Epithelial cell of prostate (primary cell): ENCODE data around the gene SDK1.

Experiments
- DNase-seq: peaks from one replicate; pipeline ENCODE4 v3.0.0-alpha.2; 2011; ENCODE audit warnings: low read depth, low spot score
- H3K27ac ChIP-seq: fragments of 450-650 bp; 2 replicates; pipeline ENCODE4 v1.5.1; 2017; ENCODE audit warnings: mild to moderate bottlenecking

SDK1 gene

DNA sequence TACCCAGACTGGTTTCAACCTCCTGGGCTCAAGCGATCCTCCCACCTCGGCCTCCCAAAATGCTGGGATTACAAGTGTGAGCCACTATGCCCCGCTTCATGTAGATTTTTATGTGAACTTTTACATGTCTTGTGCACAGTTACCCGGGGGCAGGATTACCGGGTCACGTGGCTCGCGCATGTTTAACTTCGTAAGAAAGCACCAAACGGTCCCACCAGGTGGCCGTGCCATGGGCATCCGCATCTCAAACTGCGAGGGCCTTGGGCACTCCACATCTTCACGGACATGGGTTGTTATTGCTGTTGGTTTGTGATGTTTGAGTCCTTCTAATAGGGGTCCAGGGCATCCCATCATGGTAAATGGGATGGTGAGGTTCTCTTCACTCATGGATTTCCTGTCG lies 744.4 kb downstream of the SDK1 start:
- DNase-seq = no peak
- no peak overlapping the region for H3K27ac ChIP-seq

DNA sequence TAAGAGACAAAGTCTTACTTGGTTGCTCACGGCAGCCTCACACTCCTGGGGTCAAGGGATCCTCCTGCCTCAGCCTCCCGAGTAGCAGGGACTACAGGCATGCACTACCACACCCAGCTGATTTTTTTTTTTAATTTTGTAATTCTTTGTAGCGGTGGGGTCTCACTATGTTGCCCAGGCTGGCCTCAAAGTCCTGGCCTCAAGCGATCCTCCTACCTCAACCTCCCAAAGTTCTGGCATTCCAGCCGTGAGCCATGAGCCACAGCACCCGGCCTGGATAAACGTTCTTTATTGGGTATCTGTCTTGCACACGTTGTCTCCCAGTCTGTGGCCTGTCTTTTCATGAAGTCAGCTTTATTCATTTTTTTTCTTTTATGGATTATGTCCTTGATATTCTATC lies 744.9 kb downstream of the SDK1 start:
- DNase-seq = no peak
- H3K27ac ChIP-seq = no peak overlapping the region

DNA sequence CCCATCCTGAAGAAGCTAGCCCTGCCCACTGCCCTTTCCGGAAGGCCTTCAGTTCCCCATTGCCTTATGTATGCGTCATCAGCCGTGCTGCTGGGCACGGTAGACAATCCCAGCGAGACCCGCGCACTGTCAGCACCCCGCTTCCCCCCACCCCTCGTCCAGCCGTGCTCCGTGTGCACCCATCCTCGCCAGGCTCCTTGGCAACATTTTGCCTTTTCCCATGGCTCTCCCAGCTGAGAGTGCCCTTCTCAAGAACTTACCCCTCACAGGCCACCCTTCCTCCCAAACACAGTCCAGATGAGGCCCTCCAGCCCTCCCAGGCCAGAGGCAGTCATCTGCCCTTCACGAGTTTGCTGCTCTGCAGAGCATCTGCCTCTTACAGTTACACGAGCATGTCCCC lies 747.3 kb downstream of the SDK1 start:
- DNase-seq = no peak
- no peak overlapping the region for H3K27ac ChIP-seq

DNA sequence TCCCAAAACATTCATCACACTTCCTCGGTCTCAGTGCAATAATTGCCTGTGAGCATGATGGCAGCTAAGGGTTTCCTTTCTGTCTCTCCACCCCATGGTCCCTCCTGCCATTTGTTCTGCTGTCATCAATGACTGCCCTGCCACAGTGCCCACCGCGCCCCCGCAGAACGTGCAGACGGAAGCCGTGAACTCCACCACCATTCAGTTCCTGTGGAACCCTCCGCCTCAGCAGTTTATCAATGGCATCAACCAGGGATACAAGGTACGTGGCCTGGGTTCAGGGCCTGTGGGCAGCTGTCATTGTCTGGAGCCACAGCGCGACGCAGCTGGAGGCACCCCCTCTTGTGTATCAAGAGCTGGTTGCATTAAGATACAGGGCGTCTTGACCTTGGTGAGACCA lies 748.1 kb downstream of the SDK1 start:
- DNase-seq = no peak

DNA sequence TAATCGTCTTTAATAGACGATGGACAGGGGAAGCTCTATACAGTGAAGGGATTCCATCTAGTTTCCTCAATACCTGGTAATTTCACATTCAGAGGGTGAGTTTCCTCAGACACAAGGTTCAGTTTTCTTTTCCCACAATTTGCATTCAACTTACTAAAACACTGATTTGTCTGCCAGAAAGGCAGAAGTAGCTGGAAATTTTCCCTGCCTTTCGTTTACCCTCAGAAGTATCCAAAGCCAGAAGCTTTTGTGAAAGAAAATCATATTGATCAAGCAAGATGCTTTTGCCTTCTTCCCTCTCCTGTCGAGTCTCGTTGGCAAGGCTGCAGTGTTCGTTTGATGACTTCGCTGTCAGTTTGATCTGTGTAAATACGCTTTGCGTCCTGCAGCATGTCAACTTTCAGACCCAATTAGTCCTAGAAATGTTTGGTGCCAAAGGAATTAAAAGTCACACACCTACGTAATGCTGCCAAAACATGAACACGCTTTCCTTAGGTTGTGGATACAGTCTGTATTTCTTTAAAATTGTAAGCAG lies 749.1 kb downstream of the SDK1 start:
- DNase-seq = no peak
- no peak overlapping the region for H3K27ac ChIP-seq

More for the DNA sequence above, 748.1 kb downstream of the SDK1 start:
- no peak overlapping the region for H3K27ac ChIP-seq

DNA sequence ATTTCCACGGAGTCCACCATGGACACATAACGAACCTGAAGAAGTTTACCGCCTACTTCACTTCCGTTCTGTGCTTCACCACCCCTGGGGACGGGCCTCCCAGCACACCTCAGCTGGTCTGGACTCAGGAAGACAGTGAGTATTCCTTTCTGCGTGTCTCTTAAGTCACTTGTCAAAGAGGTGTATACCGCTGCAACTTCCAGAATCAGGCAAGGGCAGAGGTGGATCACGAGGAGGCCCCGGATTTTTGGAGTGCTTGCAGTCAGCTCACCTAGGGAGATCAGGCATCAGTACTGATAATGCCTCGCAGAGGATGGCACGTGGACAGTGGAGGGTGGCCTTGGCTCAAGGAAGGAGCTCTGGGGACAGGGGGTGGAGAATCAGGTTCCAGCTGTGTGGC lies 750.6 kb downstream of the SDK1 start:
- no peak for DNase-seq
- no peak overlapping the region for H3K27ac ChIP-seq

DNA sequence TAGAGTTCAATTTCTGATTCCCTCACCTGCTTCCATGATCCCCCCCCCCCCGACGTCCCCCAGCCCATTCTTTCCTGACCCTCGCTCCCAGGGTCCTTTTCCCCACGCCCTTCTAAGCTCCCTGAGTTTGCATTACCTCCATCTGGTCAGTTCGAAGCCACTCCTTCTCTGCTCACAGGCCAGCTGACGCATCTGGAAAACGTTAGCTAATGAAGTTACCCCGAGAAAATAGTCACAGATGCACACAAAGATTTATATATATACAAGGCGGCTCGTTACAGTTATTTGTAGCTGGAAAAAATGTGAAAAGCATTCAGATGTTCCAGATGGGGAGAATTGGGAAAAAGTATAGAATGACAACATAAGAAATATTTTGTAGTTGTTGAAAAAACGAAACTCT lies 751.1 kb downstream of the SDK1 start:
- H3K27ac ChIP-seq = no peak overlapping the region
- no peak for DNase-seq

DNA sequence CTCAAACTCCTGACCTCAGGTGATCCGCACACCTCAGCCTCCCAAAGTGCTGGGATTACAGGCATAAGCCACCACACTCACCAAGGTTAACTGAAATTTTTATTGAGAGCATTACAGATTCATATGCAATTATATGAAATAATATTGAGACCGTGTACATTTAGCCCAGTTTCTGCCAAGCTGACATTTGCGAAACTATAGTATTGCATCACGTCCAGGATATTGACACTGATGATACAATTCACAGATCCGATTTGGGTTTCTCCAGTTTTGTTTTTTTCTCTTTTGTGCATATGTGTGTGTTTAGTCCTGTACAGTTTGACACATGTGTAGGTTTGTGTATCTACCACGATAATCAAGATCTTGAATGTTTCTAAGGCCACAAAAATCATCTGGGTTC lies 753.1 kb downstream of the SDK1 start:
- DNase-seq = no peak
- H3K27ac ChIP-seq = no peak overlapping the region

DNA sequence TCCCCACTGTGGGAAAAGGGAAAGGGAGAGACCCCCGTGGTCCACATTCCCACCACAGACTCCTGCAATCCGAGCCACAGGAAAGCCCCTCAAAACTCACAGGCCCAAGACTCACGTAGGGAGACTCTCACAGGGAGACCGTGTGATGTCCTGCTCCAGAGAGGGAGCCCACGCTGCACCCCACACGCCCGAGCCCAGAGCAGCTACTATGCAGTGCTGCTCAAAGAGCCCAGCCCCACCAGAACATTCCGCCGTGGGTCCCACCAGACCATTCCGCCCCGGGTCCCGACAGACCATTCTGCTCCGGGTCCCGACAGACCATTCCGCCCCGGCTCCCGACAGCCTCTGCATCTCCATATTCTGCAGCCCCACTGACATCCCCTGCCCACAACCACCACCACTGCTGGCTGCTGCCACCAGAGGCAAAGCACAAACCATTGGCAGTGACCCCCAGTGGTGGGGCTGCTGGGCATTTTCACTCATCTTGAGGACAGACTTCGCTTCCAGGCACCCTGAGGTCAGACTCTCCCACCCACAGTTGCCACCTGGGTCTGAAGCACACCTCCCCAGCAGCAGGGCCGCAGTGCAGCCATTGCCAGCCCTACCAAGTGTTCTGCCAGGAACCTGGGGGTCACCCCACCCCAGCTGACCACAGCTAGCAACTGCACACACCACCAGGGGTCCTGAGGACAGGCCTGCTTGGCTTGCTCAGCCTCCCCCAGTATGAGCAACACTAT lies 755.7 kb downstream of the SDK1 start:
- DNase-seq = no peak
- no peak overlapping the region for H3K27ac ChIP-seq

DNA sequence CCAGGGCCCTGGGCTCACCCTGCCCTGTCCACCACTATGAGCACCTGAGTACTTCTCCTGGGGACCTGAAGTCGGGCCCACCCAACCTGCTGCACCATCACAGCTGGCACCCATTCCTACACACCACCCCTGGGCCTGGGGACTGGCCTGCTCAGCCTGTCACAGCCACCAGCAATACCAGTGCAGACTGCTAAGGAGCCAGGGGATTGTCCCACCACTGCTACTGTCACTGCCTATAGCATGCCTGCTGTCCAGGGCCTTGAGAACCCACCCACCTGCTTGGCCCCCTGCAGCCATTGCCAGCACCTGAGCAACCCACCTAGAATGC lies 756.2 kb downstream of the SDK1 start:
- no peak for DNase-seq
- H3K27ac ChIP-seq = no peak overlapping the region

DNA sequence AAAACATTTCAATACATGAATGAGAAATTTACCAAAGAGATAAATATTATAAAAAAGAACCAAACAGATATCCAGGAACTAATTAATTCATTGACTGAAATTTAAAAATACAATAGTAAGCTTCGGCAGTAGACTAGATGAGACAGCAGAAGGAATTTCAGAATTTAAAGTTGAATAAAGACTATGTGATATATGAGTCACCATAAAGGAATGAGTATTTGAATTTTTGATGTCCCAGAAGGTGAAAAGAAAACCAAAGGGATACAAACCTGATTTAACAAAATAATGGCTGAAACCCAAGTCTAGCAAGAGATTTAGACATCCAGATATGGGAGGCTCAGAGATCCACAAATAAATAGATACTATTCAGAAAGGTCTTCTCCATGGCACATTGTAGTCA lies 757.1 kb downstream of the SDK1 start:
- no peak for DNase-seq
- no peak overlapping the region for H3K27ac ChIP-seq

DNA sequence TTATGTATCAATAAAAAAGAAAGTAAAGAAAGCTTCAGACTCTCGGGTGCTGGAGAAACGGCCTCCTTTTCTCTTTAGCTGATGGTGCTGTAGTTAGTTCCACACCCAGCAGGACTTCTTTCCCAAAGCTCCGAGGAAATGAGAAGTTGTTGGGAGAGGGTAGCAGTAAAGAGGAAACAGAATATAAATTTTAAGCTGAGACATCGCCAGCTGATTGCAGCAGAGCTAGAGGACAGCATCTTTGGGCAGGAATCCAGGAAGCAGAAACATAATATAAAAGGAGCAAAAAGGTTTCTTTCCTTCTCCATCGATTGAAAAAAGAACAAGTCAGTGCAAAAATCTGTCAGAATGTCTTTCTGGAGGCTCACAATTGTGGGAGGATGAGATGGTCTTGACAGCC lies 764.1 kb downstream of the SDK1 start:
- H3K27ac ChIP-seq = no peak overlapping the region
- DNase-seq = no peak

DNA sequence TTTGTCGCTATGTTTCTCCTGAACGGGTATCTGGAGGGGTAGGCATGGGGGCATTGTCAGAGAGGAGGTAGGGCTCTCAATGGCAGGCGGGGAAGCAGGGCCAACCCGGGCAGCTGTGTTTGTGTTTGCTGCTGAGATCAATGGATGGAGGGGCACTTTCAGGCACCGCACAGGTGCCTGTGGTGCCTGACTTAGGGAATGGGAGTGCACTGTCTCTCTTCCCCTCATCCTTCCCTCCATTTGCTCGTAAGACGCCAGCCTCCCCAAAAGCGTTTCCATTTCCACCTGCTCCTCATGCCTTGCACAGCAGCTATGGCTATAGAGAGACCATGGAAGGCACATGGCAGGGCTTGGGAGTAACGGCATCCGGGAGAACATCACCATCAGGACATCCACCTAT lies 765.2 kb downstream of the SDK1 start:
- no peak overlapping the region for H3K27ac ChIP-seq
- DNase-seq = no peak

DNA sequence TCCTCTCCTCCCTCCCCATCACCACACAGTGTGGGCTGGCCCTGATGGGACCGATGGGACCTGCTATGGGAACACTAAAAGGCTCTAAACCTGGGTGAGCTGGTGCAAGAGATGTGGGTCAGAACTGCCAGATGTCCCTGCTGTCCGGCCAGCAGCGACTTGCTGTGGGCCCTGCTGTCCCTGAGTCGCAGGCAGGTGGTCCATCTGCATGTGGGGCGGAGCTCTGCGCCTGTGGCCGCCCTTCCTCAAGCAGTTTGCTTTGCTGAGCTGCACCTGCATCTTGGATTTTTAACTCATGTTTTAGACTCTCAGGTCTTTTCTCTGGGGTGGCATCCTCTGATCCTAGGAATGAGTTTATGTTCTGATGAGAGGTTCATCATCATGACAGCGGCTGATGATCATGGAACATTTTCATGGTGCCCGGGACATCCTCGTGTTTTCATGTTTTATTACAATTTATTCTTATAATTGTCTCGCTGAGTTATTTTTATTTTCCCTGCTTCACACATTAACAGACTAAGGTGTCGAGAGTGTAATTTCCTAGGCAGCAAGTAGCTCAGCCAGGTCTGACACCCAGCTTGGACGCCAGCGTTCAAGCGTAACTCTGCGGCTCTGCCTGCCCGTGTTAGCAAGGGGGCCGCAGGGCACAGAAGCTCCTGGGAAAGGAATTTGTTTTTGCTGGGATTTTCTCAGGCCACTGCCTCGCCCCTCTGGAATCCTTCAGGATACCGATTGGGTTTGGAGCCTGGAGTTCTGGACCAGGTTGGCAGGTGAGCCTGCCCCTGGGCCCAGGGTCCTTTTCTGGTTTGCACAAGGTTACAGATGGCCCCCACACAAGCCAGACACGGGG lies 765.8 kb downstream of the SDK1 start:
- DNase-seq = no peak
- no peak overlapping the region for H3K27ac ChIP-seq

DNA sequence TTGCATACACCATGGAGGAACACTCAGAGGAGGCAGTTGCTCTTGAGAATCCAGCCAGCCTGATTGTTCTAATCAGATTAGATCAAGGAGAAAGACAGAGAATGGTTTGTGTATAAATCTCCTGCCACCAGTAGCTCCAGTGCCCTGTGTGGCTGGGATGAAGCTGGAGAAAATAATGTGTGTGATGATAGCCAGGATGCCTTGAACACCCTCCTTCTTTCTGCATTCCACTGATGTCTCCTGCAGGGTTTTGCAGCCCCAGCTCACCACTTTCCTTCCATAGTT lies 766.4 kb downstream of the SDK1 start:
- no peak overlapping the region for H3K27ac ChIP-seq
- no peak for DNase-seq

DNA sequence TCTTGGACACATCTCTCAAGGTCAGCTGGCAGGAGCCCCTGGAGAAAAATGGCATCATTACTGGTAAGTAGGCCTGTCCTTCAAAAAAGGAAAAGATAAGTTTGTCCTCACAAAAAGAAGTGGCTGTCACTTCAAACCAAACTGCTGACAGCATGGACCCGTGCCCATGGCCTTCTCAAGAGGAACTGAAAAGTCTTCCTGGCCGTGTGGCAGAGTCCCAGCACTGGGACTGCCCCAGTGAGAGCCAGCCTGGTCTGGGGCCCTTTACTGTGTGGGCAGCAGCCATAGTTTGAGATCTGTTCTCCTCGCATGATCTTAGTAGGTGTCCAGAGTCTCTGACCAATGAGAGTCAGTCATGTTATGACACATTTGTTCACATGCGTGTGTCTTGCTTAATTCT lies 766.8 kb downstream of the SDK1 start:
- no peak for DNase-seq

DNA sequence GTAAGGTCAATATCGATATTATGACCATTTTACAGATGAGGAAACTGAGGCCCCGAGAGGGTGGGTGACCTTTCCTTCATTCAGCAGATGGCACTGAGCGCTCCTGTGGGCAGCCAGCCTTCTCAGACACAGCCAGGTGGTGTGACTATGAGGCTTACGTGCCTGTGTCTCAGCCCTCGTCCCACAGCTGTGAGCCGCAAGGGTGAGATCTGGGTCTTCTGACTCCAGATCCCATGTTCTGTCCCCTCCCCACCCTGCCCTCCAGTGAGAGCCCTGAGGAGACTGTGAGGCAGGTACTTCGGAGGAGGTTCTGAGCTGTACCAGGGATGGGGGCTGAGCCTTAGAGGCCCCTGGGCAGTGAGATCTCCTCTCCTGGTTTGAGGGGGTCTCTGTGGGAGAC lies 767.2 kb downstream of the SDK1 start:
- H3K27ac ChIP-seq = no peak overlapping the region
- no peak for DNase-seq

More for the DNA sequence above, 766.8 kb downstream of the SDK1 start:
- no peak overlapping the region for H3K27ac ChIP-seq

DNA sequence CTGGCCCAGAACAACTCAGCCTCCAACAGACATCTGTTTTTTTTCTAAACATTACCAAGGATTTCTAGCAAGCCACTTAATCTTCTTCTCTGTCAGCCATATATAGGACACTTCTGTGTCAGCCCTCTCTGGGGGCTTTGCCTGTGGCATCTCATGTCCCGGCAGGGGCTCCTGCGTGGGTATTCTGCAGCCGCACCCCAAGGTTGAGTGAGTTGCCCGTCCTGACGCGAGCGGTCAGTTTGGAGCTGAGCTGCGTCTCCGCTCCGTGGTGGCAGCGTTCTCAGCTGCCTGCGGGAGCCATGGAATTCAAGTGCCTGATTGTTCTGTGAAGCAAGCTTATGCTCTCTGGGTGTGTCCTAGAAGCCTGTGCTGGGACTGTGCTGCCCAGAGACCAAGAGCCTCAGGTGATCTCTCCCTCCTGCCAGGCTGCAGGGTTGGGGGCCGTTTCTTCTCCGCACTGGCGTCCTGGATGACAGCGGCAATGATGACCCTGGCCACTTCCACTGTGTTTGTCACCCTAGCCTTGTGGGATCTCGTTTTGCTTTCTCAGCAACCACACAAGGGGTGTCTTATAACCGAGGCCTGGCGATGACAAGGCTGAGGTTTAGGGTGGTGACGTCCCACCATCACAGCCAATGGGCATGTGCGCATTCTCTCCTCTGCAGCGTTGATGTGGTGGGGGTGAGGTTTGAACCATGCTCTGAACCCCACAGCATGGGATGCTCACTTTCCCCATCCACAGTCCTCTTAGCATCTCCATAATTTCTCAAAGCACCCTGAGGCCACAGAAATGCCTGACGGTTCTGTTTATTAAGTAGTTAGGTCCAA lies 768.4 kb downstream of the SDK1 start:
- no peak for DNase-seq
- H3K27ac ChIP-seq = no peak overlapping the region

DNA sequence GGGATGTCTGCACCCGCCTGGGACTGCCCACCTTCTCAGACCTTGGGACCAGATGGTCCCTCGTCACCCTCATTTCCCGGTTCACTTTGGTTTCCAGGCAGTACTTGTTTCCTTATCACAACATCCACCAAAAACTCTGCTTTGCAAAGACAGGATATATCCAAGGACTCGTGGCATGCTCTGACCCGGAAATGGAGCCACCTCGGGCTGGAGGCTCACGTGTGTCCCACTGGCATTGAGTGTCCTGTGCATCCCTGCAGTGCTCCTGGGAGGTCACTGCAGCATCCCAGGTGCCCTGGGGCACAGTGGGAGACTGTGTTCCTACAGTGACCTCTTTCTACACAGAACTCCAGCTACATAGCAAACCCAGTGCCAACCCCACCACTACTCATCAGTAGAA lies 769.2 kb downstream of the SDK1 start:
- no peak for DNase-seq
- H3K27ac ChIP-seq = no peak overlapping the region

DNA sequence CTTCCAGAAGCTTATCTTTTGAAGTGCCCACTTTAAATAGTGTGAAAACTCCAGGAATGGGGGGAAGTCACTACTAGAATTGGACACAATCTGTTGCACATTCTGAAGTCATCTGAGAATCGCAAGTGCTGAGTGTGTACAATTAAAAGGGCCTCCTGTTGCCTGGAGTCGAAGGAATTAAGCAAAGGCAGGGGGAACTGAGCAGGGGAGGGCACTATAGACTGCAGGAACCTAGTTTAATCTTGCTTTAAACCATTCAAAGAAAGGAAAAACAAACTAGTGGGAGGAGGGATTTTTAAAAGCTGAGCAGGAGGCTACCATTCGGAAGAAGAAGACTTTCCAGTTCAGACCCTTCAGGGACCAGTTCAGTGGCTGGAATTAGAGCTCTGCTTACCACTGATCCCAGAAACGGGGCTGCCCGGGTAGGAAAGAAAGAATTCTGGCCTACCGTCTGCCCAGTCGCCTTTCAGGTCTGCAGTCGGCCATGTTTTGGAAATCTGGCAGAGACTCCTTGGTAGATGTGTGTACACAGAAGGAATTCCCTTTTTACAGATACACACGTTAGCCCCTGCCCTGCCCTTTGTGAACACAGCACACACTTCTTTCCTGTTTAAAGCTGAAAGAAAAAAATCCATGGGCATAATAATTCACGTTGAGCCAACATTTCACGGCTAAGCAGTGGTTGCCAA lies 770.5 kb downstream of the SDK1 start:
- no peak overlapping the region for H3K27ac ChIP-seq
- DNase-seq = no peak
